Muscle layer of duodenum (tissue), 2 donors: ENCODE results near the gene GOLGA6L9.
"Not testable (repeated sequence)": the region's sequence is repeated elsewhere in the genome, so short reads cannot be mapped to it uniquely, and the experiment has no call there.

Experiments used
- H3K27ac ChIP-seq: one replicate; pipeline ENCODE4 v1.7.0; 2013; ENCODE audit warnings: mild to moderate bottlenecking, low read length
- H3K27me3 ChIP-seq: one replicate; pipeline ENCODE4 v1.7.0; 2013; ENCODE audit warnings: low read depth, mild to moderate bottlenecking, control low read depth, low read length
- H3K36me3 ChIP-seq, 2 donors: one replicate each; pipeline ENCODE4 v1.7.0; 2013; ENCODE audit warnings: low read length in 2 of 2, control low read depth in 1 of 2, mild to moderate bottlenecking in 1 of 2; ENCODE audit not compliant: insufficient read depth in 2 of 2, control insufficient read depth in 1 of 2
- H3K4me1 ChIP-seq, 2 donors: one replicate each; pipeline ENCODE4 v1.7.0; 2013; ENCODE audit warnings: low read length in 2 of 2, mild to moderate bottlenecking in 2 of 2, control low read depth in 1 of 2, moderate library complexity in 1 of 2; ENCODE audit not compliant: insufficient read depth in 2 of 2, control insufficient read depth in 1 of 2
- H3K4me3 ChIP-seq, 2 donors: one replicate each; pipeline ENCODE4 v1.7.0; 2013; ENCODE audit warnings: low read length in 2 of 2, low read depth in 1 of 2, mild to moderate bottlenecking in 1 of 2
- H3K9me3 ChIP-seq, 2 donors: one replicate each; pipeline ENCODE4 v1.7.0; 2013; ENCODE audit warnings: low read length in 2 of 2, control low read depth in 1 of 2, mild to moderate bottlenecking in 1 of 2; ENCODE audit not compliant: control insufficient read depth in 1 of 2
- donor health status: healthy.

GOLGA6L9 gene

GRCh38 chr15:82402341-82402740 lies 27.3 kb upstream of the GOLGA6L9 start:
- H3K4me3 ChIP-seq, H3K27ac ChIP-seq, H3K4me1 ChIP-seq, H3K36me3 ChIP-seq, H3K27me3 ChIP-seq, H3K9me3 ChIP-seq: not testable (repeated sequence)

- H3K9me3 ChIP-seq, H3K27me3 ChIP-seq, H3K27ac ChIP-seq, H3K4me3 ChIP-seq, H3K36me3 ChIP-seq, H3K4me1 ChIP-seq: not testable (repeated sequence)
These were observed 23.4 kb upstream of the GOLGA6L9 start for GRCh38 chr15:82406211-82406610.

- not testable (repeated sequence) for H3K27ac ChIP-seq, H3K27me3 ChIP-seq, H3K4me1 ChIP-seq, H3K9me3 ChIP-seq, H3K4me3 ChIP-seq, H3K36me3 ChIP-seq
These were observed 19.3 kb upstream of the GOLGA6L9 start for GRCh38 chr15:82410306-82410705.

- not testable (repeated sequence) for H3K36me3 ChIP-seq, H3K4me1 ChIP-seq, H3K9me3 ChIP-seq, H3K4me3 ChIP-seq, H3K27me3 ChIP-seq, H3K27ac ChIP-seq
These were observed 18.0 kb upstream of the GOLGA6L9 start for GRCh38 chr15:82411595-82411994.

GRCh38 chr15:82414525-82415191 lies 15.0 kb upstream of the GOLGA6L9 start:
- not testable (repeated sequence) for H3K4me1 ChIP-seq, H3K4me3 ChIP-seq, H3K27ac ChIP-seq, H3K36me3 ChIP-seq, H3K9me3 ChIP-seq, H3K27me3 ChIP-seq

GRCh38 chr15:82420516-82420915 lies 9.1 kb upstream of the GOLGA6L9 start:
- not testable (repeated sequence) for H3K27ac ChIP-seq, H3K4me3 ChIP-seq, H3K9me3 ChIP-seq, H3K4me1 ChIP-seq, H3K27me3 ChIP-seq, H3K36me3 ChIP-seq

- H3K27ac ChIP-seq, H3K36me3 ChIP-seq, H3K4me1 ChIP-seq, H3K27me3 ChIP-seq, H3K9me3 ChIP-seq, H3K4me3 ChIP-seq: not testable (repeated sequence)
These were observed 8.7 kb upstream of the GOLGA6L9 start for GRCh38 chr15:82420966-82421365.

GRCh38 chr15:82427117-82427516 lies 2.5 kb upstream of the GOLGA6L9 start:
- H3K36me3 ChIP-seq, H3K27ac ChIP-seq, H3K9me3 ChIP-seq, H3K4me1 ChIP-seq, H3K27me3 ChIP-seq, H3K4me3 ChIP-seq: not testable (repeated sequence)

GRCh38 chr15:82445420-82445819 lies 15.8 kb downstream of the GOLGA6L9 start:
- H3K36me3 ChIP-seq, H3K27me3 ChIP-seq, H3K4me1 ChIP-seq, H3K27ac ChIP-seq, H3K9me3 ChIP-seq: not testable (repeated sequence)
- H3K4me3 ChIP-seq: peak overlapping the region in 1 of 2 donors; percentile 54

- H3K27me3 ChIP-seq, H3K4me1 ChIP-seq, H3K4me3 ChIP-seq, H3K9me3 ChIP-seq, H3K36me3 ChIP-seq, H3K27ac ChIP-seq: not testable (repeated sequence)
These were observed 27.7 kb downstream of the GOLGA6L9 start for GRCh38 chr15:82457336-82457735.

GRCh38 chr15:82465629-82466028 lies 36.0 kb downstream of the GOLGA6L9 start:
- not testable (repeated sequence) for H3K4me3 ChIP-seq, H3K9me3 ChIP-seq, H3K4me1 ChIP-seq, H3K36me3 ChIP-seq, H3K27me3 ChIP-seq, H3K27ac ChIP-seq

GRCh38 chr15:82468205-82468604 lies 38.6 kb downstream of the GOLGA6L9 start:
- H3K9me3 ChIP-seq, H3K4me1 ChIP-seq: not testable (repeated sequence)

More at GRCh38 chr15:82468205-82468604, 38.6 kb downstream of the GOLGA6L9 start:
- H3K27me3 ChIP-seq, H3K4me3 ChIP-seq, H3K27ac ChIP-seq, H3K36me3 ChIP-seq: not testable (repeated sequence)
